Ishikawa (cell line): ENCODE data around the gene TANC2.

Experiments
- CEBPB ChIP-seq: IDR thresholded peaks from 2 replicates; pipeline ENCODE4 v1.6.1; 2012
- EP300 ChIP-seq: IDR thresholded peaks from 2 replicates; pipeline ENCODE4 v1.6.1; 2012; ENCODE audit warnings: borderline replicate concordance
- MAX ChIP-seq: IDR thresholded peaks from 2 replicates; pipeline ENCODE4 v1.6.1; 2012
- NFIC ChIP-seq: IDR thresholded peaks from 2 replicates; pipeline ENCODE4 v1.6.1; 2012
- RAD21 ChIP-seq: IDR thresholded peaks from 2 replicates; pipeline ENCODE4 v1.6.1; 2012; ENCODE audit warnings: low read depth
- TAF1 ChIP-seq: IDR thresholded peaks from 2 replicates; pipeline ENCODE4 v1.6.1; 2012; ENCODE audit warnings: low read depth, mild to moderate bottlenecking
- TF ChIP-seq, protein P1 (sequence below): IDR thresholded peaks from 2 replicates; pipeline ENCODE4 v1.6.1; 2012; ENCODE audit warnings: low read depth, mild to moderate bottlenecking

DNA sequence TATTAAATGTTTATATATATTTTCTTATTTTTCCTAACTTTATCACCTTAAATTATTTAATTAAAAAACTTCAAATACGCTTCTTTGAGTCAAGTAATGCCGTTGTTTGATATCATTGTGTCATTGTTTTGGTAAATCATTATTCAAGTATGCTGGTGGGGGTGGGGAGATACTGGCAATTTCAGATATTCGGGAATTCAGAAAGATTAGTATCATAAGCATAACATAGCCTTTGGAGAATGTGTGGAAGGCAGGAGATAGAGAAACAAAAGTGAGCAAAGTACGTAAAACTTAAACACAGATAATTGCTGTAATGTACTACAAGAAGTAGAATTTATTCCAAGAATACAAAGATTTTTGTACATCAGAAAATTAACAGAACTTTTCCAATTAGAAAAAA, 49.8 kb downstream of the TANC2 start:
- TF ChIP-seq NFIC (no peak), CEBPB (no peak), RAD21 (no peak), EP300 (no peak), MAX (no peak), TAF1 (no peak)
- TF ChIP-seq, protein P1, sequence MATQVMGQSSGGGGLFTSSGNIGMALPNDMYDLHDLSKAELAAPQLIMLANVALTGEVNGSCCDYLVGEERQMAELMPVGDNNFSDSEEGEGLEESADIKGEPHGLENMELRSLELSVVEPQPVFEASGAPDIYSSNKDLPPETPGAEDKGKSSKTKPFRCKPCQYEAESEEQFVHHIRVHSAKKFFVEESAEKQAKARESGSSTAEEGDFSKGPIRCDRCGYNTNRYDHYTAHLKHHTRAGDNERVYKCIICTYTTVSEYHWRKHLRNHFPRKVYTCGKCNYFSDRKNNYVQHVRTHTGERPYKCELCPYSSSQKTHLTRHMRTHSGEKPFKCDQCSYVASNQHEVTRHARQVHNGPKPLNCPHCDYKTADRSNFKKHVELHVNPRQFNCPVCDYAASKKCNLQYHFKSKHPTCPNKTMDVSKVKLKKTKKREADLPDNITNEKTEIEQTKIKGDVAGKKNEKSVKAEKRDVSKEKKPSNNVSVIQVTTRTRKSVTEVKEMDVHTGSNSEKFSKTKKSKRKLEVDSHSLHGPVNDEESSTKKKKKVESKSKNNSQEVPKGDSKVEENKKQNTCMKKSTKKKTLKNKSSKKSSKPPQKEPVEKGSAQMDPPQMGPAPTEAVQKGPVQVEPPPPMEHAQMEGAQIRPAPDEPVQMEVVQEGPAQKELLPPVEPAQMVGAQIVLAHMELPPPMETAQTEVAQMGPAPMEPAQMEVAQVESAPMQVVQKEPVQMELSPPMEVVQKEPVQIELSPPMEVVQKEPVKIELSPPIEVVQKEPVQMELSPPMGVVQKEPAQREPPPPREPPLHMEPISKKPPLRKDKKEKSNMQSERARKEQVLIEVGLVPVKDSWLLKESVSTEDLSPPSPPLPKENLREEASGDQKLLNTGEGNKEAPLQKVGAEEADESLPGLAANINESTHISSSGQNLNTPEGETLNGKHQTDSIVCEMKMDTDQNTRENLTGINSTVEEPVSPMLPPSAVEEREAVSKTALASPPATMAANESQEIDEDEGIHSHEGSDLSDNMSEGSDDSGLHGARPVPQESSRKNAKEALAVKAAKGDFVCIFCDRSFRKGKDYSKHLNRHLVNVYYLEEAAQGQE: no peak
